ENCODE data around the gene IMMP2L.

- no peak for TF ChIP-seq CTCF (conservative IDR thresholded peaks at IDR 0.05; ENCODE audit: low read length)
- TF ChIP-seq EZH2phosphoT487 (IDR thresholded peaks at IDR 0.05; ENCODE audit: borderline replicate concordance) = no peak
Observed at GRCh38 chr7:111173528-111173927, 388.8 kb downstream of the IMMP2L start.

Measured in Loucy (cell line).